AG04449 (cell line): ENCODE results near the gene DLD.
A peak's percentile ranks its signal among the peaks of the same experiment; 100 is the strongest.

Experiments used
- CTCF ChIA-PET: fragments of 350-600 bp; formaldehyde crosslinking; extraction: SDS; loops from one replicate; lab custom pipeline; 2021; ENCODE audit warnings: antibody characterized with exemption; lab: Yijun Ruan, JAX
- POLR2A ChIA-PET: fragments of 400-600, 350-600 bp; formaldehyde crosslinking; extraction: SDS; loops from one replicate; lab custom pipeline; 2020; ENCODE audit warnings: antibody characterized with exemption, inconsistent platforms; lab: Yijun Ruan, JAX
- DNase-seq: peaks from one replicate; pipeline ENCODE4 v3.0.0-alpha.2; 2010; ENCODE audit warnings: low read depth, low spot score
- H3K4me3 ChIP-seq: 2 replicates; pipeline ENCODE4 v1.5.1; 2011; ENCODE audit warnings: low read depth, mild to moderate bottlenecking, control low read depth, low read length
- TF ChIP-seq, protein P1 (sequence below): IDR thresholded peaks from one replicate; pipeline ENCODE4 v1.5.1; 2011; ENCODE audit warnings: mild to moderate bottlenecking, moderate library complexity, low read length, control low read depth, inconsistent platforms; ENCODE audit not compliant: insufficient read depth; ENCODE audit errors: missing control alignments

The DLD gene

GRCh38 chr7:107870427-107871000 lies 20.5 kb upstream of the DLD start:
- ChIA-PET CTCF (interaction anchor here (0.6 to 1.2 kb wide), 3 partner anchors 8 to 130 kb away, joined by 3 read pairs; partner anchors contain the start of gene CBLL1), POLR2A (no interaction called here)
- H3K4me3 ChIP-seq, result no peak overlapping the region
- TF ChIP-seq, protein P1, sequence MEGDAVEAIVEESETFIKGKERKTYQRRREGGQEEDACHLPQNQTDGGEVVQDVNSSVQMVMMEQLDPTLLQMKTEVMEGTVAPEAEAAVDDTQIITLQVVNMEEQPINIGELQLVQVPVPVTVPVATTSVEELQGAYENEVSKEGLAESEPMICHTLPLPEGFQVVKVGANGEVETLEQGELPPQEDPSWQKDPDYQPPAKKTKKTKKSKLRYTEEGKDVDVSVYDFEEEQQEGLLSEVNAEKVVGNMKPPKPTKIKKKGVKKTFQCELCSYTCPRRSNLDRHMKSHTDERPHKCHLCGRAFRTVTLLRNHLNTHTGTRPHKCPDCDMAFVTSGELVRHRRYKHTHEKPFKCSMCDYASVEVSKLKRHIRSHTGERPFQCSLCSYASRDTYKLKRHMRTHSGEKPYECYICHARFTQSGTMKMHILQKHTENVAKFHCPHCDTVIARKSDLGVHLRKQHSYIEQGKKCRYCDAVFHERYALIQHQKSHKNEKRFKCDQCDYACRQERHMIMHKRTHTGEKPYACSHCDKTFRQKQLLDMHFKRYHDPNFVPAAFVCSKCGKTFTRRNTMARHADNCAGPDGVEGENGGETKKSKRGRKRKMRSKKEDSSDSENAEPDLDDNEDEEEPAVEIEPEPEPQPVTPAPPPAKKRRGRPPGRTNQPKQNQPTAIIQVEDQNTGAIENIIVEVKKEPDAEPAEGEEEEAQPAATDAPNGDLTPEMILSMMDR, result no peak
- no peak for DNase-seq

GRCh38 chr7:107874111-107874510 lies 16.9 kb upstream of the DLD start:
- ChIA-PET POLR2A (interaction anchor here (1.1 kb wide), 1 partner anchor 131 kb away, joined by 9 read pairs; the partner anchor contains the start of gene CBLL1), CTCF (interaction anchor here (1.0 to 5.2 kb wide), 15 partner anchors 9 to 726 kb away, joined by 3 to 82 read pairs (median 7); partner anchors contain the start of genes CBLL1 and DLD)
- H3K4me3 ChIP-seq, result no peak overlapping the region
- TF ChIP-seq, protein P1, result no peak
- no peak for DNase-seq

GRCh38 chr7:107874605-107875446 lies 16.2 kb upstream of the DLD start:
- CTCF ChIA-PET, result interaction anchor here (0.6 to 5.2 kb wide), 40 partner anchors 9 to 727 kb away, joined by 3 to 82 read pairs (median 4); partner anchors contain the start of genes CBLL1 and DLD
- POLR2A ChIA-PET, result interaction anchor here (1.1 kb wide), 1 partner anchor 131 kb away, joined by 9 read pairs; the partner anchor contains the start of gene CBLL1
- DNase-seq, result no peak
- TF ChIP-seq, protein P1, result peak; percentile 59
- H3K4me3 ChIP-seq, result no peak overlapping the region

DNA sequence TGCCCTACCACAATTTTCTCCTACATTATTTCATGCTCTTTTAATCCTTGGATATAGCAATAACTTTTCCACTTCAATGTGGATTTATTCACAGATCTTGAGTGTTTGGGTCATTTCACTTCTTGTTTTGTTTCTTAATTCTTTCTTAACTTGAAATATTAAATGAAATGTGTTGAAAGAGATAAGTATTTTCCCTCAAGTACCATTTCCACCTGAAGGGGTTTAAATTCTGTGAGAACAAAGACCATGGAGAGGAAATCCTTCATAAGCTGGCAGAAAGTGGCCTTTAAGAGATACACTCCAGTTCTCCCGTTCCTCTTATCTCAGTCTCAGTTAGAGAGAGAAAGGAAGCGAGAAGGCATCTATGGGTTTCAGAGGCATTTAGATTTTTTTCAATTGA lies 14.1 kb upstream of the DLD start:
- CTCF ChIA-PET, result interaction anchor here (1.0 to 6.6 kb wide), 8 partner anchors 9 to 420 kb away, joined by 3 to 82 read pairs (median 49); partner anchors contain the start of genes CBLL1 and DLD
- TF ChIP-seq, protein P1, result no peak
- POLR2A ChIA-PET, result no interaction called here
- DNase-seq, result no peak
- H3K4me3 ChIP-seq, result no peak overlapping the region

- ChIA-PET POLR2A (interaction anchor here (1.2 kb wide), 1 partner anchor 134 kb away, joined by 3 read pairs; no protein-coding TSS in a partner anchor), CTCF (interaction anchor here (1.1 to 6.6 kb wide), 8 partner anchors 10 to 730 kb away, joined by 3 to 76 read pairs (median 29); partner anchors contain the start of genes CBLL1 and DLD)
- no peak overlapping the region for H3K4me3 ChIP-seq
- TF ChIP-seq, protein P1, result no peak
- DNase-seq, result no peak
These were observed 13.1 kb upstream of the DLD start for GRCh38 chr7:107877731-107878382.
